ENCODE measurements around the gene RASA3.

Gene RASA3

GRCh38 chr13:114078461-114079451 lies 53.7 kb downstream of the RASA3 start:
- Histone ChIP-seq H3K36me3 (replicated peaks; ENCODE audit: insufficient read depth, low read length) (0 out of 2 replicates have a peak, but pooled peaks cover 3% of the 10 kb centered on the region), H3K79me2 (ENCODE audit: low read length) (peaks cover 92% of the 10 kb centered on the region), H3K27me3 (replicated peaks; ENCODE audit: insufficient read depth, low read length) (no peaks in the 10 kb centered on the region), H2AFZ (ENCODE audit: low read length) (no peak overlapping the region), H3K9me2 (replicated peaks; ENCODE audit: insufficient read depth, low read length) (no peaks in the 10 kb centered on the region), H3K4me1 (ENCODE audit: low read length) (no peaks in the 10 kb centered on the region), H3K9me3 (replicated peaks; ENCODE audit: insufficient read depth, low read length) (no peaks in the 10 kb centered on the region), H3K4me3 (ENCODE audit: low read length) (no peak overlapping the region), H3F3A (ENCODE audit: insufficient read depth, low read length) (no peaks in the 10 kb centered on the region), H4K20me1 (ENCODE audit: insufficient read depth, low read length) (no peaks in the 10 kb centered on the region), H3K9ac (ENCODE audit: low read length) (no peak overlapping the region), H3K27ac (ENCODE audit: low read length) (no peak overlapping the region), H3K4me2 (ENCODE audit: low read depth, low read length) (no peak overlapping the region)
- TF ChIP-seq EZH2phosphoT487 (IDR thresholded peaks at IDR 0.05; ENCODE audit: low read length): no peak
- TF ChIP-seq EZH2 (optimal IDR thresholded peaks at IDR 0.05; ENCODE audit: low read depth, low read length): no peak
- TF ChIP-seq, protein P1, sequence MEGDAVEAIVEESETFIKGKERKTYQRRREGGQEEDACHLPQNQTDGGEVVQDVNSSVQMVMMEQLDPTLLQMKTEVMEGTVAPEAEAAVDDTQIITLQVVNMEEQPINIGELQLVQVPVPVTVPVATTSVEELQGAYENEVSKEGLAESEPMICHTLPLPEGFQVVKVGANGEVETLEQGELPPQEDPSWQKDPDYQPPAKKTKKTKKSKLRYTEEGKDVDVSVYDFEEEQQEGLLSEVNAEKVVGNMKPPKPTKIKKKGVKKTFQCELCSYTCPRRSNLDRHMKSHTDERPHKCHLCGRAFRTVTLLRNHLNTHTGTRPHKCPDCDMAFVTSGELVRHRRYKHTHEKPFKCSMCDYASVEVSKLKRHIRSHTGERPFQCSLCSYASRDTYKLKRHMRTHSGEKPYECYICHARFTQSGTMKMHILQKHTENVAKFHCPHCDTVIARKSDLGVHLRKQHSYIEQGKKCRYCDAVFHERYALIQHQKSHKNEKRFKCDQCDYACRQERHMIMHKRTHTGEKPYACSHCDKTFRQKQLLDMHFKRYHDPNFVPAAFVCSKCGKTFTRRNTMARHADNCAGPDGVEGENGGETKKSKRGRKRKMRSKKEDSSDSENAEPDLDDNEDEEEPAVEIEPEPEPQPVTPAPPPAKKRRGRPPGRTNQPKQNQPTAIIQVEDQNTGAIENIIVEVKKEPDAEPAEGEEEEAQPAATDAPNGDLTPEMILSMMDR (IDR thresholded peaks at IDR 0.05; ENCODE audit: low read length): no peak
- DNase-seq: no peak

GRCh38 chr13:114077933-114078325 lies 54.5 kb downstream of the RASA3 start:
- Histone ChIP-seq H3K4me3 (ENCODE audit: low read length) (no peak overlapping the region), H3K4me2 (ENCODE audit: low read depth, low read length) (no peak overlapping the region), H3K27me3 (replicated peaks; ENCODE audit: insufficient read depth, low read length) (no peaks in the 10 kb centered on the region), H2AFZ (ENCODE audit: low read length) (no peak overlapping the region), H3K9me3 (replicated peaks; ENCODE audit: insufficient read depth, low read length) (no peaks in the 10 kb centered on the region), H3K79me2 (ENCODE audit: low read length) (peaks cover 91% of the 10 kb centered on the region), H3K36me3 (replicated peaks; ENCODE audit: insufficient read depth, low read length) (0 out of 2 replicates have a peak, but pooled peaks cover 7% of the 10 kb centered on the region), H3F3A (ENCODE audit: insufficient read depth, low read length) (no peaks in the 10 kb centered on the region), H3K9ac (ENCODE audit: low read length) (no peak overlapping the region), H3K9me2 (replicated peaks; ENCODE audit: insufficient read depth, low read length) (no peaks in the 10 kb centered on the region), H3K27ac (ENCODE audit: low read length) (no peak overlapping the region), H3K4me1 (ENCODE audit: low read length) (no peaks in the 10 kb centered on the region), H4K20me1 (ENCODE audit: insufficient read depth, low read length) (no peaks in the 10 kb centered on the region)
- TF ChIP-seq EZH2 (optimal IDR thresholded peaks at IDR 0.05; ENCODE audit: low read depth, low read length) (no peak), EZH2phosphoT487 (IDR thresholded peaks at IDR 0.05; ENCODE audit: low read length) (no peak)
- TF ChIP-seq, protein P1 (IDR thresholded peaks at IDR 0.05; ENCODE audit: low read length): no peak
- no peak for DNase-seq

- TF ChIP-seq EZH2 (optimal IDR thresholded peaks at IDR 0.05; ENCODE audit: low read depth, low read length): no peak
- no peak for TF ChIP-seq EZH2phosphoT487 (IDR thresholded peaks at IDR 0.05; ENCODE audit: low read length)
- TF ChIP-seq, protein P1 (IDR thresholded peaks at IDR 0.05; ENCODE audit: low read length): no peak
- H3K79me2 ChIP-seq (ENCODE audit: low read length): peaks cover 89% of the 10 kb centered on the region
Observed at GRCh38 chr13:114077099-114077932, 55.1 kb downstream of the RASA3 start.

More at GRCh38 chr13:114077099-114077932, 55.1 kb downstream of the RASA3 start:
- Histone ChIP-seq H3K4me1 (ENCODE audit: low read length) (no peaks in the 10 kb centered on the region), H3K36me3 (replicated peaks; ENCODE audit: insufficient read depth, low read length) (0 out of 2 replicates have a peak, but pooled peaks cover 7% of the 10 kb centered on the region), H2AFZ (ENCODE audit: low read length) (no peak overlapping the region), H3K27ac (ENCODE audit: low read length) (no peak overlapping the region), H3K9ac (ENCODE audit: low read length) (no peak overlapping the region), H3K9me3 (replicated peaks; ENCODE audit: insufficient read depth, low read length) (no peaks in the 10 kb centered on the region), H3K4me3 (ENCODE audit: low read length) (no peak overlapping the region), H4K20me1 (ENCODE audit: insufficient read depth, low read length) (no peaks in the 10 kb centered on the region), H3K27me3 (replicated peaks; ENCODE audit: insufficient read depth, low read length) (no peaks in the 10 kb centered on the region), H3K4me2 (ENCODE audit: low read depth, low read length) (no peak overlapping the region), H3F3A (ENCODE audit: insufficient read depth, low read length) (no peaks in the 10 kb centered on the region), H3K9me2 (replicated peaks; ENCODE audit: insufficient read depth, low read length) (no peaks in the 10 kb centered on the region)
- no peak for DNase-seq

All from MM.1S (cell line).